IMR-90 (cell line): ENCODE data around the gene EML6.

ENCODE experiments used
- BHLHE40 ChIP-seq: fragments of 150-350 bp; IDR thresholded peaks from 2 replicates; pipeline ENCODE4 v1.6.1; 2016; ENCODE audit warnings: mild to moderate bottlenecking, low read depth, low read length
- CEBPB ChIP-seq: IDR thresholded peaks from 2 replicates; pipeline ENCODE4 v1.6.1; 2012; ENCODE audit warnings: low read depth, low read length, improper control_type of control experiment
- CHD1 ChIP-seq: IDR thresholded peaks from 2 replicates; pipeline ENCODE4 v1.6.1; 2012; ENCODE audit warnings: low read depth, low read length, improper control_type of control experiment
- ELK1 ChIP-seq: fragments of 150-350 bp; IDR thresholded peaks from 2 replicates; pipeline ENCODE4 v1.6.1; 2016; ENCODE audit warnings: low read depth, mild to moderate bottlenecking, low read length, moderate library complexity, borderline replicate concordance
- FOS ChIP-seq: fragments of 150-350 bp; IDR thresholded peaks from 2 replicates; pipeline ENCODE4 v1.6.1; 2016; ENCODE audit warnings: low read depth, low read length
- MAFK ChIP-seq: IDR thresholded peaks from 2 replicates; pipeline ENCODE4 v1.6.1; 2012; ENCODE audit warnings: low read depth, low read length, improper control_type of control experiment
- MXI1 ChIP-seq: IDR thresholded peaks from 2 replicates; pipeline ENCODE4 v1.6.1; 2012; ENCODE audit warnings: low read depth, mild to moderate bottlenecking, low read length, moderate library complexity, borderline replicate concordance
- POLR2A ChIP-seq: IDR thresholded peaks from 2 replicates; pipeline ENCODE4 v1.6.1; 2012; ENCODE audit warnings: mild to moderate bottlenecking, low read depth, low read length
- RAD21 ChIP-seq: IDR thresholded peaks from 2 replicates; pipeline ENCODE4 v1.6.1; 2012; ENCODE audit warnings: low read length, improper control_type of control experiment
- RCOR1 ChIP-seq: IDR thresholded peaks from 2 replicates; pipeline ENCODE4 v1.6.1; 2012; ENCODE audit warnings: mild to moderate bottlenecking, low read length, improper control_type of control experiment; ENCODE audit not compliant: insufficient replicate concordance
- TF ChIP-seq, protein P1 (sequence below): conservative IDR thresholded peaks from 2 replicates; pipeline ENCODE4 v1.5.1; 2012; ENCODE audit warnings: mild to moderate bottlenecking, low read depth, low read length, improper control_type of control experiment
- TF ChIP-seq, protein P2 (sequence below): fragments of 150-350 bp; IDR thresholded peaks from 2 replicates; pipeline ENCODE4 v1.6.1; 2017; ENCODE audit warnings: mild to moderate bottlenecking, antibody characterized with exemption, low read length, low read depth

DNA sequence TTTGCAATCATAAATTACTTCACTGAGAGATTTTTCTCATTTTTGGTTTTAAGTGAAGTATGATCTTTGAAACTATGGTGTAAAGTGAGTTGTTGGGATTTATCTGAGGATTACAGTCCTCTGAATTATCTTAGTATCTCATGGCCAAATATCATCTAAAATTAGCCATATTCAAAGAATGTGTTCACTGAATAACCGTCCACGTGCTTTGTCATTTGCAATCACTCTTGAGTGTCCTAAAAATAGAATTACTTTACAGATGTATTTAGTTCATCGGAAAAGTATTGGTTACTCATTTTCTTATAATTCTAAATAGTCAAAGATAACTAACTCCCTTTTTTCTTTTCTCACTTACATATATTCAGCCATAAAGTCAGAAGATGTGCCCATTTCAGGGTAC, 185.5 kb downstream of the EML6 start:
- TF ChIP-seq, protein P1, sequence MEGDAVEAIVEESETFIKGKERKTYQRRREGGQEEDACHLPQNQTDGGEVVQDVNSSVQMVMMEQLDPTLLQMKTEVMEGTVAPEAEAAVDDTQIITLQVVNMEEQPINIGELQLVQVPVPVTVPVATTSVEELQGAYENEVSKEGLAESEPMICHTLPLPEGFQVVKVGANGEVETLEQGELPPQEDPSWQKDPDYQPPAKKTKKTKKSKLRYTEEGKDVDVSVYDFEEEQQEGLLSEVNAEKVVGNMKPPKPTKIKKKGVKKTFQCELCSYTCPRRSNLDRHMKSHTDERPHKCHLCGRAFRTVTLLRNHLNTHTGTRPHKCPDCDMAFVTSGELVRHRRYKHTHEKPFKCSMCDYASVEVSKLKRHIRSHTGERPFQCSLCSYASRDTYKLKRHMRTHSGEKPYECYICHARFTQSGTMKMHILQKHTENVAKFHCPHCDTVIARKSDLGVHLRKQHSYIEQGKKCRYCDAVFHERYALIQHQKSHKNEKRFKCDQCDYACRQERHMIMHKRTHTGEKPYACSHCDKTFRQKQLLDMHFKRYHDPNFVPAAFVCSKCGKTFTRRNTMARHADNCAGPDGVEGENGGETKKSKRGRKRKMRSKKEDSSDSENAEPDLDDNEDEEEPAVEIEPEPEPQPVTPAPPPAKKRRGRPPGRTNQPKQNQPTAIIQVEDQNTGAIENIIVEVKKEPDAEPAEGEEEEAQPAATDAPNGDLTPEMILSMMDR: no peak
- no peak for TF ChIP-seq POLR2A
- no peak for TF ChIP-seq FOS
- TF ChIP-seq, protein P2, sequence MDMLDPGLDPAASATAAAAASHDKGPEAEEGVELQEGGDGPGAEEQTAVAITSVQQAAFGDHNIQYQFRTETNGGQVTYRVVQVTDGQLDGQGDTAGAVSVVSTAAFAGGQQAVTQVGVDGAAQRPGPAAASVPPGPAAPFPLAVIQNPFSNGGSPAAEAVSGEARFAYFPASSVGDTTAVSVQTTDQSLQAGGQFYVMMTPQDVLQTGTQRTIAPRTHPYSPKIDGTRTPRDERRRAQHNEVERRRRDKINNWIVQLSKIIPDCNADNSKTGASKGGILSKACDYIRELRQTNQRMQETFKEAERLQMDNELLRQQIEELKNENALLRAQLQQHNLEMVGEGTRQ: no peak
- no peak for TF ChIP-seq RAD21
- peak; percentile 67; the same call in 1 of the 2 replicates for TF ChIP-seq BHLHE40
- no peak for TF ChIP-seq MXI1
- TF ChIP-seq CEBPB: 0 out of 2 replicates have a peak, but pooled peaks have one; percentile 3
- no peak for TF ChIP-seq MAFK
- no peak for TF ChIP-seq CHD1
- no peak for TF ChIP-seq ELK1
- no peak for TF ChIP-seq RCOR1
